Measurements from ENCODE around the gene LAMA2.

The LAMA2 gene

GRCh38 chr6:129188306-129188705 is 305.4 kb downstream of the LAMA2 start:
- DNase-seq: no peak

- no peak for DNase-seq
Observed at GRCh38 chr6:129188795-129189194, 305.9 kb downstream of the LAMA2 start.

GRCh38 chr6:129189266-129189665 is 306.3 kb downstream of the LAMA2 start:
- no peak for DNase-seq

DNA sequence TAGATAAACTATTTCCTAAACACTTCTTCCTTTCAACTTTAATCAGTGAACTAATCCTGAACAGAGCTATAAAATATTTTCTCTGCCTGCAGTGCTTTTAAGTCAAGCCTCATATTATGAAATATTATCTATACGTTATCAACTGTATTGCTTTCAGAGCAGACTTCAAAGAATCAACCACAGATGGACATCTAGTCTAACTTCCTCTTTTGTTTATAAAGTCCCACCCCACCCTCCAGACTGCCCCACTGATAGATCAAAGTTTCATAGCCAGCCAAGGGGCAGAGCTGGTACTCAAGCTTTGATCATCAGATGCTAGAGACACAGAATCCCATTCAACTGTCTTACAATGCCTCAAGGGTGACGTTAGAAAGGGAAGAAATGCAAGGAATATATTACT is 308.3 kb downstream of the LAMA2 start:
- DNase-seq: no peak

DNA sequence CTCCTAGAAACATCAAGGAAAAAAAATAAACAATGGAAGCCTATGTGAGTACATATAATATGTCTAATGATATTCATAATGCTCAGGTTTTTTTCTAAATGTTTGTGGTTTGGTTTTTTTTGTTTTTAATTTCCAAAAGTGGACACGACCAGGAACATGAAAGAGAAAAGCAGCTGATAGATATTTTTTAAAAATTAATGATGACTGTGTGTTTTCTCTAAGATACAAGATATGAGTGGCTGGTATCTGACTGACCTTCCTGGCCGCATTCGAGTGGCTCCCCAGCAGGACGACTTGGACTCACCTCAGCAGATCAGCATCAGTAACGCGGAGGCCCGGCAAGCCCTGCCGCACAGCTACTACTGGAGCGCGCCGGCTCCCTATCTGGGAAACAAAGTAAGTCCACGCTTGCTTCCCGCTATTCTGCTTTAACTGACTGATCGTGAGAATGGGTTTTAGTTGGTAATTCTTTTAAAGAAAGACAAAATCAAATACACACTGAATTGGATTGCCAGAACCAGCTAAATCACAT is 309.6 kb downstream of the LAMA2 start:
- no peak for DNase-seq

DNA sequence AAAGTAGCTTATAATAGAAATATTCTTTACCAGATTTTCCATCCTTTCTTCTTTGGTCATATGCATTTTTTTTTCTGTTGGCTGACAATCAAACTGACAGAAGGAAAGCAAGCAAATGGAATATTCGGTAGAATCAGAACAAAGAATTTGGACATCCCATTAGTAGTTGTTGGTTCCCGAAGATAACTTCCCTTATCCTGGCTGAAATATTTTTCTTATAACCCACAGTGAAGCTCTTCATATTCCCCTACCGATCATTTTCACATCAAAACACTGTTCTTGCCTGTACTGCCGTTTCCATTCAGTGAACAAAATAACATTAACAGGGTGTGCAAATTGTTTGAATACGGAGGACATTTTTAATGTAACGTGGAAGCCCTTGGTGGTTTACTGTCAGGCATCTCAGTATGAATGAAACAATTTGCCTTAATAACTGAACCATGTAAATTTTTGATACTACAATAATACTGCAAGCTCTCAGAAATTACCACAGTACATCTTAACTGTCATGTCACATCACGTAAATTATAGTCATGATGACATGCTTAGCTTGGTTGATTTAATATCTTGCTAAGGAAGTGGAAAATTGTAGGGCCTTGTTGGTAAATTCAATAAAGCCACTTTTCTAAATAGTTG is 311.5 kb downstream of the LAMA2 start:
- no peak for DNase-seq

GRCh38 chr6:129195161-129195560 is 312.2 kb downstream of the LAMA2 start:
- no peak for DNase-seq

GRCh38 chr6:129195643-129196042 is 312.7 kb downstream of the LAMA2 start:
- DNase-seq: no peak

DNA sequence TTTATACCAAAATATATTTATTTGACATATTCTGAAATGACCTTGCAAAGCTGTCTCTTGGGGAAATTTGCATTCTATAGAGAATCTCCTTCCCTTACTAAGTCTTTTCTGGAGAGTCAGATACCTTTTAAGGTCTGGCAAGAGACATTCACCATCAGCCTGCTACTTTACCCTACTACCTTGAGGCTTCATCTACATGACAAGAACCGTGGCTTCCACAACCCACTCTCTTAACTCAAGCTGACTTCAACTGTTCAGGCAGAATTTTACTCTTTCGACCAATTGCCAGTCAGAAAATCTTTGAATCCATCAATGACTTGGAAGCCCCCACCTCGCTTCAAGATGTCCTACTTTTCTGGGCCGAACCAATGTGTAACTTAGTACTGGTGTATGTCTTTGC is 314.2 kb downstream of the LAMA2 start:
- no peak for DNase-seq

DNA sequence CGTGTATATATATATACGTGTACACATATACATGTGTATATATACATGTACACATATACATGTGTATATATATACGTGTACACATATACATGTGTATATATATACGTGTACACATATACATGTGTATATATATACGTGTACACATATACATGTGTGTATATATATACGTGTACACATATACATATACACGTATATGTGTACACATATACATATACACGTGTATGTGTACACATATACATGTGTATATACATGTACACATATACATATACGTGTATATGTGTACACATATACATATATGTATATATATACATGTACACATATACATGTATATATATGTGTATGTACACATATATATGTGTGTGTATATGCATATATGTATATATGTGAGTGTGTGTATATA is 317.2 kb downstream of the LAMA2 start:
- DNase-seq: no peak

- no peak for DNase-seq
Observed at GRCh38 chr6:129203190-129203900, 320.4 kb downstream of the LAMA2 start.

DNA sequence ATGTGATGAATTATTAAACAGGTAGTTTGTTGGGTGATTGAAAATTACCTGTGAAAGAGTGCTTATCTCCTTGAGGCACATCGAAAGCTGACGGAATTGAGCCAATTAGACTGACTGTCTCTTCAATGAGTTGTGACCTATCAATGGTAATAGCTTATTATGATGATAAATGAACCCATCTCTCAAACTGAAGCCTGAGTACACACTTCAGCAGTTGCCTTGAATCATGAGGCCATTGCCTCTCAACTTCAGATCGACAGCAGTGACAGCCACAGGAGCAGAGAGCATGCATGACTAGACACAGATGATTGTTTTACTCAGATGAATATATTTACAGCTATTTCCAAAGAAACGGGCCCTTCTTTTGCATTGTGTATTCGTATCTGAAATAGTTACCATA is 323.9 kb downstream of the LAMA2 start:
- DNase-seq: no peak

DNA sequence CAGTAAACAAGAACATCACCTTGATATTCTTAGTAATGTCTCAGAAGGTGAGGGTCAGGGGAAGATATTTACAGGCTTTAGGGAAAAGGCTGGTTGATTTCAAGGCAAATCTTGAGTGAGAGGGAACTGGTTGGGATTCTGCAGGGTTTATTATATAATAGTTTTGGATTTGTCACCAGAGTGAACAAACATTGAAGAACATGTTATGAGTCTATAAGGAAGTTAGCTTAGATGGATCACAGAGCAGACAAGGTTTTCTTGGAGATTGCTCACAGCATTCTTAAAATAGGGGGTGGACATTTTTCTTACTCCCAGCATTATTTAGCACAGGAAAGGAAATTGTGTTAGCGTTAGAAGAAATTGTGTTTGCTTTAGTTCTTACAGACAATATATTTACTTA is 324.9 kb downstream of the LAMA2 start:
- DNase-seq: no peak

GRCh38 chr6:129208415-129209034 is 325.6 kb downstream of the LAMA2 start:
- DNase-seq: no peak

- no peak for DNase-seq
Observed at GRCh38 chr6:129209355-129209754, 326.4 kb downstream of the LAMA2 start.

DNA sequence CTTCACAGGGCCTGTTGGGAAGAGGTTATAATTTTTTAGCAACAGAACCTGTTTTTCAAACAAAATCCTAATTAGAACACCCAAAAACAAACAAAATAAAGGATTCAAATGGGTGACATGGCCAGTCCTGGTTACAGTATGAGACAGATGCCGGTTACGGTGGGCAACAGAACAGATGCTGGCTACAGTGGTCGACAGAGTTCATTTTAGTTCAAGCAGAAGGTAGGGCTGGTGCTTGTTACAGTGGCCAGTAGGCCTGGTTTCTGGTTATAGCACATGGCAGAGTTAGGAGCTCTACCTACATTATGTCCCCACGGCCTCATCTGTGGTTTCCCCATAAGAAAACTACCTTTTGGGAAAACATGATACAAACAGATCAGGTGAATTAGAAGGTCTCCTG is 327.7 kb downstream of the LAMA2 start:
- no peak for DNase-seq

- no peak for DNase-seq
Observed at GRCh38 chr6:129211626-129212025, 328.7 kb downstream of the LAMA2 start.

GRCh38 chr6:129212081-129212480 is 329.1 kb downstream of the LAMA2 start:
- DNase-seq: no peak

DNA sequence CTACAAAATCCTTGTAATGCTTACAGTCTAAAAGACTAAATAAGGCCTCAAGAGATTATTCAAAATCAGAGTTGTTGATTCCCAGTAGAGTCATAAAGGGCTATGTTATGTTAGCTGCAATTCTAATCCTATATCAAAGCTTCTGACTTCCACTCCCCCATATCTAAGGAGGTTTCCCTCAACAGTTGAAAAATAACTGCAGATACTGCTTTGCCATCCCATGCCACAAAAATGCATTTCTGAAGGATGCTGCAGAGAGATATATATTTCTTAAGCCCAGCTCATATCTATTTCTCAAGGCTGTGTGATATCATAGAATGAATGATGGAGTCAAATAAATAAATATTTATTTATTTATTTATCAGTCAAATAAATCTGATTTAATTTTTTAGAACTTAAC is 332.3 kb downstream of the LAMA2 start:
- no peak for DNase-seq

DNA sequence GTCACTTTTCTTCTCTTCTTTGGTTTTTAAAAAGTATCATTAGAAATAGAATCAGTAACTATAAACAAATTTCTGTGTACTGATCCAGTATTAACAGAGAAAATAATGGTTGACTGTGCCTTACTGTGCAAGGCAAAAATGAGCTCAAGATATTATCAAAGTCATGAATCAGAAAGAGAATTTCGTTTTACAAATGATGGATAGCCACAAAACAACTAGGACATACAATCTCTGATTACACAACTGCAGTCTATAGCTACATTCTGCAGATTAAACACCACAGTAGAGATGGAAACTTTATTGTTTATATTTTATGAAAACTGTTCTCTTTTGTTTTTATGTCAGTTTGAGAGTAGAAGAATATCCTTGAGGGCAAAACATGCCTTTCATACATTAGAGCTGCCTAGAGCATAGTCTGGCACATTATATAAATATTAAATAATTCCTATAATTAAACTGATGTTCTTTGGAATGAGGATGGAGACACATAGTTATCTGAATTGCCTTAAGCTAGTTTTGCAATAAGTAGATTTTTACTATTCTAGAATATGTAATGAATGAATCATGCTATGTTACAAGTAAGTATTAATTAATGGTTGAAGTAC is 333.1 kb downstream of the LAMA2 start:
- no peak for DNase-seq

GRCh38 chr6:129217701-129218100 is 334.8 kb downstream of the LAMA2 start:
- no peak for DNase-seq

GRCh38 chr6:129233458-129234134 is 350.7 kb downstream of the LAMA2 start:
- DNase-seq: no peak
